Activated effector memory CD4-positive, alpha-beta T cell treated with anti-CD3 and anti-CD28 coated beads, Interleukin-2, amount 50 U/mL, for 16 hours (primary cell): ENCODE measurements around the gene DRC7.
"Not testable (repeated sequence)": the region's sequence is repeated elsewhere in the genome, so short reads cannot be mapped to it uniquely, and the experiment has no call there.

ENCODE experiments used
- DNase-seq: peaks from one replicate; pipeline ENCODE4 v3.0.0-alpha.2; 2020

Gene DRC7

GRCh38 chr16:57661510-57661909, 33.1 kb upstream of the DRC7 start:
- DNase-seq, result no peak

GRCh38 chr16:57661936-57662906, 32.4 kb upstream of the DRC7 start:
- DNase-seq, result no peak

GRCh38 chr16:57663436-57663835, 31.2 kb upstream of the DRC7 start:
- no peak for DNase-seq

GRCh38 chr16:57663917-57664661, 30.5 kb upstream of the DRC7 start:
- no peak for DNase-seq

- DNase-seq, result no peak
Measured at GRCh38 chr16:57664662-57665025, 30.0 kb upstream of the DRC7 start.

GRCh38 chr16:57665541-57665940, 29.1 kb upstream of the DRC7 start:
- DNase-seq, result no peak

- no peak for DNase-seq
Measured at GRCh38 chr16:57666353-57667047, 28.1 kb upstream of the DRC7 start.

GRCh38 chr16:57667048-57667525, 27.5 kb upstream of the DRC7 start:
- no peak for DNase-seq

GRCh38 chr16:57667526-57668262, 26.9 kb upstream of the DRC7 start:
- DNase-seq, result no peak

GRCh38 chr16:57668263-57668571, 26.4 kb upstream of the DRC7 start, which contains the start of gene ADGRG3:
TSS of gene ADGRG3 (plus strand) at chr16:57668306. CDS start at chr16:57668348, 42 bp downstream.
- DNase-seq, result no peak

- no peak for DNase-seq
Measured at GRCh38 chr16:57668630-57669475, 25.8 kb upstream of the DRC7 start.

GRCh38 chr16:57669476-57670162, 25.0 kb upstream of the DRC7 start:
- DNase-seq, result no peak

- DNase-seq, result no peak
Measured at GRCh38 chr16:57670196-57670595, 24.4 kb upstream of the DRC7 start.

- DNase-seq, result not testable (repeated sequence)
Measured at GRCh38 chr16:57671451-57671850, 23.2 kb upstream of the DRC7 start.

GRCh38 chr16:57672416-57672815, 22.2 kb upstream of the DRC7 start:
- no peak for DNase-seq

- no peak for DNase-seq
Measured at GRCh38 chr16:57672824-57673223, 21.8 kb upstream of the DRC7 start.

- DNase-seq, result no peak
Measured at GRCh38 chr16:57675741-57676551, 18.7 kb upstream of the DRC7 start.

GRCh38 chr16:57676553-57677085, 18.0 kb upstream of the DRC7 start:
- no peak for DNase-seq

- no peak for DNase-seq
Measured at GRCh38 chr16:57677622-57678369, 16.8 kb upstream of the DRC7 start.
